KOPT-K1 (cell line): Measurements from ENCODE around the gene NR4A3.

ENCODE experiments used
- H3K27ac ChIP-seq: fragments of 200-600 bp; sonication (generic); 2 replicates; pipeline ENCODE4 v1.5.1; 2016; ENCODE audit warnings: antibody characterized with exemption, mild to moderate bottlenecking, low read depth, low read length; ENCODE audit not compliant: poor library complexity, severe bottlenecking
- H3K36me3 ChIP-seq: fragments of 200-600 bp; sonication (generic); 2 replicates; pipeline ENCODE4 v1.5.1; 2017; ENCODE audit warnings: antibody characterized with exemption, mild to moderate bottlenecking, low read length, moderate library complexity; ENCODE audit not compliant: insufficient read depth
- H3K9me3 ChIP-seq: fragments of 200-600 bp; sonication (generic); 2 replicates; pipeline ENCODE4 v1.5.1; 2017; ENCODE audit warnings: antibody characterized with exemption, low read length, mild to moderate bottlenecking; ENCODE audit not compliant: insufficient read depth, poor library complexity, severe bottlenecking

The NR4A3 gene

GRCh38 chr9:99868845-99869244, 47.2 kb downstream of the NR4A3 start:
- H3K27ac ChIP-seq = no peak overlapping the region
- H3K36me3 ChIP-seq = no peaks in the 10 kb centered on the region
- no peaks in the 10 kb centered on the region for H3K9me3 ChIP-seq

DNA sequence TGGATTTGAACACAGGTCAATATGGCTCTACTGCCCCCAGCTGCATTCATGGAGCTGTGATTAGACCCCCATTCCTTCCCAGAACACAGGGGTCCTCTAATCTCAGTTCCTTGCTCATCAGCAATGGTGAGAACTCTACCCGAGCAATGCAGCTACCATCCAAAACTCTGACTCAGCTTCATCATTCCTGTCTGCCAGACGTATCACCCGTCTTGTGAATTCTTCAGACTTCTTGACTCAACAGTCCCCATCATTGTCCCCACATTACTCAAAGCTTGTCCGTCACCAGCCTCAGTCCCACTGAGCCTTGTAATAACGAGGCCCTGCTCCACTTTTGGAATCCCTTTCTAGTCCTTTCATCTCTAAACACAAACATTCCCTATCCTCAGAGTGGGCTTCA, 48.4 kb downstream of the NR4A3 start:
- no peak overlapping the region for H3K27ac ChIP-seq

GRCh38 chr9:99873531-99873930, 51.8 kb downstream of the NR4A3 start:
- H3K27ac ChIP-seq = no peak overlapping the region
- no peaks in the 10 kb centered on the region for H3K36me3 ChIP-seq
- H3K9me3 ChIP-seq = no peaks in the 10 kb centered on the region

More for the DNA sequence above, 48.4 kb downstream of the NR4A3 start:
- Histone ChIP-seq H3K9me3 (no peaks in the 10 kb centered on the region), H3K36me3 (no peaks in the 10 kb centered on the region)

DNA sequence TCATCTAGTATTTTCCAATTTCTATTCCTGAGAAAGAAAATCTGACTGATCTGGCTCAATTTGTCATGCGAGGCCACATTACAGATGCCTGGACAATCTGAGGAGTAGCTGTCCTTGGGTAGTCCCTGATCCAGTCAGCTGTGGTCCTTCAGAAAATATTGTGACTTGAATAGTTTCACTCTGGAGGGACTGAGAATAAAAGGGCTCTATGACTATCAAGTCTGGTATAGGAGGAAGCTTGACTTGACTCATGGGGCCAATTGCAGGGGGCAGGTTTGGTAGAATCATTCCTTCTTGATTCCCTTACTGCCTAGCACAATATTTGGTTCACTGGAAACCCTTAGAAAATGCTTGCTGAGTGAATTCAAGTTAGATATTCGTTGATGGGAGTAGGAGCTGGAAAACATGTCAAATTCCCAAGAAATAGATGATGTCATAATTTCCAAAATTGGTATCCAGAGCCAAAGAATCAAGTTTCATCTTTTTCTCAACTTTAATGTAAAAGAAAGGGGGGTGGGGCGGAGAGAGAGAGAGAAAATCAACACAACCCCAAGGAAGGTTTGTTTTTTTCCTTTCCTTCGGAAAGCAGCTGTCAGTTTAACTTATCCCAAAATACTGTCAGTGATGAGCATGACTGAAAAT, 52.4 kb downstream of the NR4A3 start:
- Histone ChIP-seq H3K36me3 (no peaks in the 10 kb centered on the region), H3K27ac (no peak overlapping the region), H3K9me3 (no peaks in the 10 kb centered on the region)

- Histone ChIP-seq H3K27ac (no peak overlapping the region), H3K36me3 (no peaks in the 10 kb centered on the region), H3K9me3 (no peaks in the 10 kb centered on the region)
These were observed 54.5 kb downstream of the NR4A3 start for GRCh38 chr9:99876190-99876589.

- H3K9me3 ChIP-seq = no peaks in the 10 kb centered on the region
- H3K27ac ChIP-seq = no peak overlapping the region
These were observed 57.0 kb downstream of the NR4A3 start for GRCh38 chr9:99878651-99879050.

GRCh38 chr9:99881769-99882168, 60.1 kb downstream of the NR4A3 start:
- Histone ChIP-seq H3K36me3 (no peaks in the 10 kb centered on the region), H3K9me3 (no peaks in the 10 kb centered on the region), H3K27ac (no peak overlapping the region)

More at GRCh38 chr9:99878651-99879050, 57.0 kb downstream of the NR4A3 start:
- H3K36me3 ChIP-seq = no peaks in the 10 kb centered on the region

GRCh38 chr9:99885747-99886146, 64.1 kb downstream of the NR4A3 start:
- Histone ChIP-seq H3K27ac (no peak overlapping the region), H3K9me3 (no peaks in the 10 kb centered on the region), H3K36me3 (no peaks in the 10 kb centered on the region)

DNA sequence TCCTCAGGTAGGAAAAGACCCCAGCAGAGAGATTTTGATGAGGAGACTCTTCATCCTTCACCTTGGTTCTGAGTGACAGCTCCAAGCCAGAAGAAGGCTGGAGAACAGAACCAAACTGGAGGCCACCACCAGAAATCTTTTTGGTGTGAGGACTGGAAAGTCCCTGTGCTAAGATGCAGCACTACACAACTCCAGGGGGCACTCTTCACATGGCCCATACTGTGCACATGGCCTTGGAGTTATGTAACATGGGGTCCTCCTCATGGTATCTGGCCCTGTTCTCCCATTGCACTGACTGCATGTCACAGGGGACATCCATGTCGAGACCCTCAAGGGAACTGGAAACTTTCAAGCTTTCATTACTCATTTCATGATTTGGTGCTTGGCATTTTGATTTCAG, 67.4 kb downstream of the NR4A3 start:
- no peaks in the 10 kb centered on the region for H3K9me3 ChIP-seq

DNA sequence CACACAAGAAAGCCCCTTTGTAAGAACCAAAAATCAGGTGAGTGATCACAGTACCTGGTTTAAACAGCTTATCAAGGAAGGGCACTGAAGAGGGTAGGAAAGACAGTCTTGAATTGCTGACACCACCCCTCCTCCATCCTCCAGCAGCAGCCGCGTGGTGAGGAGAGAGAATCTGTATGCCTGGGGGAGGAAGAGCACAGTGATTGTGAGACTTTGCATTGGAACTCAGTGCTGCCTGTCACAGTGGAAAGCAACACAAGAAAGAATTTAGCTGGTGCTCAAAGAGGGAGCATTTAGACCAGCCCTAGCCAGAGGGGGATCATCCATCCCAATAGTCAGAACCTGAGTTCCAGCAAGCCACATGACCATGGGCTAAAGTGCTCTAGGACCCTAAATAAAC, 73.1 kb downstream of the NR4A3 start:
- Histone ChIP-seq H3K36me3 (no peaks in the 10 kb centered on the region), H3K9me3 (no peaks in the 10 kb centered on the region), H3K27ac (no peak overlapping the region)

More for the DNA sequence above, 67.4 kb downstream of the NR4A3 start:
- Histone ChIP-seq H3K36me3 (no peaks in the 10 kb centered on the region), H3K27ac (no peak overlapping the region)

DNA sequence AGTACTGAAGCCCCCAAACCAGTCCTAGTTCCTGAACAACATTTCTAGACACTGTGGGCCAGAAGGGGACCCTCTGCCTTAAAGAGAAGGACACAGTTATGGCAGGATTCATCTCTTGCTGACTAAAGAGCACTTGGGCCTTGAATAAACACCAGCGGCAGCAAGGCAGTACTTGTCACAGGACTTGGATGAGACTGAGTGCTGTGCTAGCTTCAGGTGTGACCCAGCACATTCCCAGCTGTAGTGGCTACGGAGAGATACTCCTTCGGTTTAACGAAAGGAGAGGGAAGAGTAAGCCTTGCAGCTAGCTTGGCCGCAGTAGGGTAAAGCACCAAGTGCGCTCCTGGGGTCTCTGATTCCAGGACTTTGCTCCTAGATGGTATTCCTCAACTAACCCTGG, 73.8 kb downstream of the NR4A3 start:
- no peaks in the 10 kb centered on the region for H3K9me3 ChIP-seq
- no peak overlapping the region for H3K27ac ChIP-seq
- no peaks in the 10 kb centered on the region for H3K36me3 ChIP-seq

GRCh38 chr9:99896119-99896518, 74.4 kb downstream of the NR4A3 start:
- no peak overlapping the region for H3K27ac ChIP-seq
- no peaks in the 10 kb centered on the region for H3K36me3 ChIP-seq
- no peaks in the 10 kb centered on the region for H3K9me3 ChIP-seq

DNA sequence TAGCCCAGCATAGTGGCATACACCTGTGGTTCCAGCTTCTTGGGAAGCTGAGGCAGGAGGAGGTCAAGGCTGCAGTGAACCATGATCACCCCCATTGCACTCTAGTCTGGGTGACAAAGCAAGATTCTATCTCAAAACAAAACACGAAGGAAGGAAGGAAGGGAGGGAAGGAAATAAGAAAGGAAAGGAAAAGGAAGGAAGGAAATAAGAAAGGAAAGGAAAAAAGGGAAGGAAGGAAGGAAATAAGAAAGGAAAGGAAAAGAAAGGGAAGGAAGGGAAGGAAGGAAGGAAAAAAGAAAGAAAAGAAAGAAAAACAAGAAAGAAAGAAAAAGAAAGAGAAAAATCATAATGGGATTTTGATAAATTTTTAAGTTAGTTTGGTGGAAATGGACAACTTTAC, 81.7 kb downstream of the NR4A3 start:
- Histone ChIP-seq H3K36me3 (no peaks in the 10 kb centered on the region), H3K9me3 (no peaks in the 10 kb centered on the region), H3K27ac (no peak overlapping the region)

- Histone ChIP-seq H3K9me3 (no peaks in the 10 kb centered on the region), H3K36me3 (no peaks in the 10 kb centered on the region), H3K27ac (no peak overlapping the region)
These were observed 84.2 kb downstream of the NR4A3 start for GRCh38 chr9:99905833-99906402.

- peak within 1 kb of the TSS; percentile 83 for H3K27ac ChIP-seq
These were observed 84.9 kb downstream of the NR4A3 start, which contains the start of gene STX17 for GRCh38 chr9:99906403-99907207. Gene STX17 (plus strand): TSS chr9:99906654. CDS start chr9:99915240, 8,586 bp downstream.

More at GRCh38 chr9:99906403-99907207, 84.9 kb downstream of the NR4A3 start, which contains the start of gene STX17:
- no peaks in the 10 kb centered on the region for H3K36me3 ChIP-seq
- H3K9me3 ChIP-seq = no peaks in the 10 kb centered on the region
